Osteoblast (primary cell): Measurements from ENCODE around the gene P2RX1. TPM values are rescaled to one million over a fixed set of nuclear protein-coding genes. Genes with fewer than 3 reads are reported as not detected.

ENCODE experiments used
- DNase-seq: peaks from one replicate; pipeline ENCODE4 v3.0.0; 2011; ENCODE audit warnings: low spot score, mixed read lengths; ENCODE audit not compliant: insufficient read length; ENCODE audit errors: missing footprints
- H2AFZ ChIP-seq: 2 replicates; pipeline ENCODE4 v1.6.0; 2011; ENCODE audit warnings: mild to moderate bottlenecking, low read length
- H3K27ac ChIP-seq: 2 replicates; pipeline ENCODE4 v1.5.1; 2011; ENCODE audit warnings: mild to moderate bottlenecking, low read depth, low read length, moderate library complexity
- H3K27me3 ChIP-seq: 2 replicates; pipeline ENCODE4 v1.6.0; 2012; ENCODE audit warnings: mild to moderate bottlenecking, control low read depth, inconsistent platforms, low read length, moderate library complexity; ENCODE audit not compliant: insufficient read depth
- H3K36me3 ChIP-seq: 2 replicates; pipeline ENCODE4 v1.5.1; 2011; ENCODE audit warnings: mild to moderate bottlenecking, low read length, control low read depth, moderate library complexity; ENCODE audit not compliant: insufficient read depth
- H3K4me1 ChIP-seq: 2 replicates; pipeline ENCODE4 v1.5.1; 2011; ENCODE audit warnings: mild to moderate bottlenecking, low read length, control low read depth, moderate library complexity; ENCODE audit not compliant: insufficient read depth
- H3K4me2 ChIP-seq: 2 replicates; pipeline ENCODE4 v1.6.0; 2011; ENCODE audit warnings: mild to moderate bottlenecking, low read length; ENCODE audit not compliant: insufficient read depth
- H3K4me3 ChIP-seq: fragments of 200-600 bp; sonication (generic); 3 replicates; pipeline ENCODE4 v1.5.1; 2012; ENCODE audit warnings: mild to moderate bottlenecking, low read length, inconsistent platforms; ENCODE audit not compliant: insufficient read depth
- H3K79me2 ChIP-seq: 2 replicates; pipeline ENCODE4 v1.6.0; 2012; ENCODE audit warnings: mild to moderate bottlenecking, low read length, control low read depth, inconsistent platforms; ENCODE audit not compliant: insufficient read depth
- H3K9me3 ChIP-seq: 2 replicates; pipeline ENCODE4 v1.5.1; 2011; ENCODE audit warnings: low read depth, low read length, control low read depth
- H4K20me1 ChIP-seq: 2 replicates; pipeline ENCODE4 v1.6.0; 2012; ENCODE audit warnings: mild to moderate bottlenecking, low read length, control low read depth; ENCODE audit not compliant: insufficient read depth
- total RNA-seq: library from RNA; depleted of rRNA; stranded (reverse); fragments of >200 nt; gene quantifications from 2 replicates; pipeline ENCODE4 v1.2.3, GENCODE V29; 2012
- TF ChIP-seq, protein P1 (sequence below): IDR thresholded peaks from 2 replicates; pipeline ENCODE4 v1.5.1; 2011; ENCODE audit warnings: mild to moderate bottlenecking, low read depth, low read length, moderate library complexity; ENCODE audit errors: extremely low read depth

P2RX1 gene
- total RNA-seq, 1 donor: not detected

DNA sequence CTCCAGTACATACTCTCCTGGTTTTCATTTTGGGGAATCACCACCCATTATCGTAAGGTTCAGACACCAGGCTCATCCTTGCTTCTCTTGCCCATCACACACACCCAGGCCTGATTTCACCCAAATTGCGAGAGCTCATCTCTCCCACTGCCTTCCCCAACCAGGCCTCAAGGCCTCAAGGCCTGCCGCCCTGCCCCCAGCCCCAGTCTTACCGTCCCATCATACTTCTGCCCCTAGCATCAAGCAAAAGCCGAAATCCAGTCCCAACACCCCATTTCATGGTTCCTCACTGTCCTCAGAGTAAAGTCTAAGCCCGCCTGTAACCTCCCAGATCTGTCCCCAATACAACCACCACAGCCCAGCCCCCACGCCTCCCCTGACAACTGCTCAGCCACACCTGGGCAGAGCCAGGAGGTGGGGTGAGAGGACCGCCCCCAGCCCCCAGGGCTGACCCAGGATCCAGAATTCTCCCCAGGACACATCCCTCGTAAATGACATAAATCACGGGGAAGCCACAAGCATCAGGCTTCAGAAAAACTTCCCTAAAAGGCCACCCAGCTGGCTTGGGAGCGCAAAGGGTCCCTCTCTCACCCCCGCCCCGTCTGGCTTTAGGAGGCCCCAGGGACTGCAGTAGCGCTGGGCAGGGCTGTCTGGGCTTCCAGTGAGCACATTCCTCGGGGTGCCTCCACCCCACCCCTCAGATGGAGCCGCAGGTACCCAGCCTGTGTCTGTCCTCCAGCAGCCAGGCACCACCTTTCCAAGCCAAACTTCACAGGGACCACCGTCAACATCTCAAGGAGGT lies 9.6 kb upstream of the P2RX1 start:
- peaks cover 3% of the 10 kb centered on the region for H3K27me3 ChIP-seq
- H3K4me2 ChIP-seq: no peak overlapping the region
- H3K4me1 ChIP-seq: no peaks in the 10 kb centered on the region
- no peaks in the 10 kb centered on the region for H3K36me3 ChIP-seq
- H2AFZ ChIP-seq: no peak overlapping the region
- H4K20me1 ChIP-seq: no peaks in the 10 kb centered on the region
- TF ChIP-seq, protein P1, sequence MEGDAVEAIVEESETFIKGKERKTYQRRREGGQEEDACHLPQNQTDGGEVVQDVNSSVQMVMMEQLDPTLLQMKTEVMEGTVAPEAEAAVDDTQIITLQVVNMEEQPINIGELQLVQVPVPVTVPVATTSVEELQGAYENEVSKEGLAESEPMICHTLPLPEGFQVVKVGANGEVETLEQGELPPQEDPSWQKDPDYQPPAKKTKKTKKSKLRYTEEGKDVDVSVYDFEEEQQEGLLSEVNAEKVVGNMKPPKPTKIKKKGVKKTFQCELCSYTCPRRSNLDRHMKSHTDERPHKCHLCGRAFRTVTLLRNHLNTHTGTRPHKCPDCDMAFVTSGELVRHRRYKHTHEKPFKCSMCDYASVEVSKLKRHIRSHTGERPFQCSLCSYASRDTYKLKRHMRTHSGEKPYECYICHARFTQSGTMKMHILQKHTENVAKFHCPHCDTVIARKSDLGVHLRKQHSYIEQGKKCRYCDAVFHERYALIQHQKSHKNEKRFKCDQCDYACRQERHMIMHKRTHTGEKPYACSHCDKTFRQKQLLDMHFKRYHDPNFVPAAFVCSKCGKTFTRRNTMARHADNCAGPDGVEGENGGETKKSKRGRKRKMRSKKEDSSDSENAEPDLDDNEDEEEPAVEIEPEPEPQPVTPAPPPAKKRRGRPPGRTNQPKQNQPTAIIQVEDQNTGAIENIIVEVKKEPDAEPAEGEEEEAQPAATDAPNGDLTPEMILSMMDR: no peak
- no peak overlapping the region for H3K4me3 ChIP-seq
- DNase-seq: peak; percentile 68
- H3K27ac ChIP-seq: no peak overlapping the region
- no peaks in the 10 kb centered on the region for H3K79me2 ChIP-seq
- no peaks in the 10 kb centered on the region for H3K9me3 ChIP-seq

DNA sequence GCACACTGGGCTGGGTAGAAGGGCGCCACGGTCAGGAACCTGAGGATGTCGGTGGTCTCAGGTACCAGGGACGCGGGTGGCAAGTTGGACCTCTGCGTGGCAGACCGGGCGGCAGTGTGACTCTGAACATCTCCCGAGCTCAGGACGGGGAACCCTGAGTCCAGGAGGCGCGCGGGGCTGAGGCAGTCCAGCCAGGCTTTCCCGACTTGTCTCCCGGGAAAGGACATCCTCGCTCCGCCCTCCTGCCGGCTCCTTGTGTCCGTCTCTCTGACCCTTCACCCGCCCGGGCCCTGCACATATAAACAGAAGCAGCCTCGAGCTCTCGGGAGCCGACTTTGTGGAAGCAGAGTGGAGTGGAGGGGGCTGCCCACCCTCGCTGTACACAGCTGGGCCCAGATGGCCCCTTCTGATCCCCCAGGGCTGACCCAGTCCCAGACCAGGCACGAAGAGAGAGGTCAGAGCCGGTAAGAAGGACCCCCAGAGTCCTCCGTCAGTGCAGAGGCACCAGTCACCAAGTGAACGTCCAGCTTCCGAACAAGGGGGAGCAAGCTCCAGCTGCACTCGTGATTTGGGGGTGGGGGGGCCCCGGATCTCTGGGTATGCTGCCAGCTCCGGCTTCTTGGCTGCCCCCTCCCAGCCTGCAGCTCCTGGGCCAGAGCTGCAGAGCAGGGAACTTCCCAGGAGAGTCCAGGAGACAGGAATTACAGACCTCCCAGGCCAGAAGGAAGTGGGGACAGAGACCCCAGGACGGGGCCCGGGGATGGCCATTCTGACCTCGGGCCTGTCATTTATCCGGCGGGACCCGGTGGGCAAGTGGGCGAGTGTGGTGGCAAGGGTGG lies 8.5 kb upstream of the P2RX1 start:
- H3K4me1 ChIP-seq: no peaks in the 10 kb centered on the region
- no peak overlapping the region for H3K4me3 ChIP-seq
- no peaks in the 10 kb centered on the region for H3K9me3 ChIP-seq
- no peak overlapping the region for H3K4me2 ChIP-seq
- peaks cover 3% of the 10 kb centered on the region for H3K27me3 ChIP-seq
- H2AFZ ChIP-seq: no peak overlapping the region
- no peaks in the 10 kb centered on the region for H3K36me3 ChIP-seq
- no peak overlapping the region for H3K27ac ChIP-seq
- TF ChIP-seq, protein P1: no peak
- DNase-seq: peak; percentile 77
- H3K79me2 ChIP-seq: no peaks in the 10 kb centered on the region
- H4K20me1 ChIP-seq: no peaks in the 10 kb centered on the region

DNA sequence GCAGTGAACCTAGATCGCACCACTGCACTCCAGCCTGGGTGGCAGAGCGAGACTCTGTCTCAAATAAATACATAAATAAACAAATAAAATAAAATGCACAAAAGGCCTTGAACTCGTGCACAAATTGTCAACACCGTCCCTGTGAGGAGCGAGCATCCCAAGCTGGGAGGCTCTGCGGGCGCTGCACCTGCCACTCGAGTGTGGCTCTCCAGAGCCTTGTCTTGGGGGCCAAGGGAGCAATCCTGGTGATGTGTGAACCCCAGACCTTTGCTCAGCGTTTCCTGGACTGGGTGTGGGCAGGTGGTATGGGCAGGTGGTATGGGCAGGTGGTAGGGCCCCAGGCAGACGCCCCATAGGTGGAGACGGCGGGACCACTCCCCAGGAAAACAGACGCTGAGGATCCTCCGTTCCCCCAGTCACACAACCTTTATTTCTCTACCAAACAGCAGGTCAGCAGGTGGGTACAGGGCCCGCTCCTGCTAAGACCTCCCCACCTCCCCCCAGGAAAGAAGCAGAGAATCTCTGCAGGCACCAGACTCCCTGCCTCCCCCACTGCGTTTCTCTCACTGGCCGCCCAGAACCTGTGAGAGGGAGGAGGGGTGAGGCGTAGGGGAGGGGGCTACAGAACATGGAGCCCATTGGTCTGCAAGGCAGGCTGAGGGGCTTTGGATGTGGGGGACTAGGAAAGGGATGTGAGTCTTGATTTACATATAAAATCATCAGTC lies 7.4 kb upstream of the P2RX1 start:
- H4K20me1 ChIP-seq: no peaks in the 10 kb centered on the region
- DNase-seq: peak; percentile 77
- no peaks in the 10 kb centered on the region for H3K36me3 ChIP-seq
- H3K79me2 ChIP-seq: no peaks in the 10 kb centered on the region
- no peaks in the 10 kb centered on the region for H3K4me1 ChIP-seq
- no peak overlapping the region for H3K27ac ChIP-seq
- H3K4me3 ChIP-seq: no peak overlapping the region
- TF ChIP-seq, protein P1: no peak
- no peak overlapping the region for H3K4me2 ChIP-seq
- H3K27me3 ChIP-seq: peaks cover 3% of the 10 kb centered on the region
- H2AFZ ChIP-seq: no peak overlapping the region
- no peaks in the 10 kb centered on the region for H3K9me3 ChIP-seq
